Muscle layer of colon (tissue), 2 donors: ENCODE results near the gene MAPKAPK5.
"Not testable (repeated sequence)": the region's sequence is repeated elsewhere in the genome, so short reads cannot be mapped to it uniquely, and the experiment has no call there.

ENCODE experiments used
- H3K27ac ChIP-seq: one replicate; pipeline ENCODE4 v1.7.0; 2013; ENCODE audit warnings: low read depth, mild to moderate bottlenecking, low read length, moderate library complexity
- H3K27me3 ChIP-seq, 2 donors: one replicate each; pipeline ENCODE4 v1.7.0; 2013; ENCODE audit warnings: low read length in 2 of 2, mild to moderate bottlenecking in 2 of 2; ENCODE audit not compliant: insufficient read depth in 2 of 2, control insufficient read depth in 1 of 2
- H3K36me3 ChIP-seq: one replicate; pipeline ENCODE4 v1.7.0; 2013; ENCODE audit warnings: mild to moderate bottlenecking, low read length; ENCODE audit not compliant: insufficient read depth
- H3K4me1 ChIP-seq: one replicate; pipeline ENCODE4 v1.7.0; 2013; ENCODE audit warnings: mild to moderate bottlenecking, low read length; ENCODE audit not compliant: insufficient read depth
- H3K4me3 ChIP-seq, 2 donors: one replicate each; pipeline ENCODE4 v1.7.0; 2013; ENCODE audit warnings: low read length in 2 of 2, low read depth in 1 of 2, mild to moderate bottlenecking in 1 of 2, moderate library complexity in 1 of 2
- H3K9ac ChIP-seq: one replicate; pipeline ENCODE4 v1.7.0; 2013; ENCODE audit warnings: low read length
- H3K9me3 ChIP-seq: one replicate; pipeline ENCODE4 v1.7.0; 2013; ENCODE audit warnings: mild to moderate bottlenecking, low read length
- donor health status: abdominal sarcoma.
- donor health status: Adenocarcinoma of cecum.

Gene MAPKAPK5

GRCh38 chr12:111818340-111818739, 23.7 kb upstream of the MAPKAPK5 start:
- Histone ChIP-seq H3K4me1 (peaks cover under 1% of the 10 kb centered on the region), H3K36me3 (no peaks in the 10 kb centered on the region), H3K4me3 (no peak overlapping the region), H3K9ac (no peak overlapping the region), H3K27ac (no peak overlapping the region), H3K27me3 (no peaks in the 10 kb centered on the region), H3K9me3 (no peaks in the 10 kb centered on the region)

- H3K9ac ChIP-seq: no peak overlapping the region
- H3K9me3 ChIP-seq: no peaks in the 10 kb centered on the region
- H3K27ac ChIP-seq: no peak overlapping the region
Observed at GRCh38 chr12:111819191-111820158, 22.6 kb upstream of the MAPKAPK5 start.

DNA sequence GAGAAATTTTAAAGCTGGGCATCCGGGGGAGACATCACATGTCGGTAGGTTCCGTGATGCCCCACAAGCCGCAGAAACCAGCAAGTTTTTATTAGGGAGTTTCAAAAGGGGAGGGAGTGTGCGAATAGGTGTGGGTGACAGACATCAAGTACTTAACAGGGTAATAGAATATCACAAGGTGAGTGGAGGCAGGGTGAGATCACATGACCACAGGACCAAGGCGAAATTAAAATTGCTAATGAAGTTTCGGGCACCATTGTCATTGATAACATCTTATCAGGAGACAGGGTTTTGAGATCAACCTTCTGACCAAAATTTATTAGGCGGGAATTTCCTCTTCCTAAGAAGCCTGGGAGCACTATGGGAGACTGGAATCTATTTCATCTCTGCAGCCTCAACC, 21.2 kb upstream of the MAPKAPK5 start:
- H3K4me1 ChIP-seq, H3K4me3 ChIP-seq: not testable (repeated sequence)

More at GRCh38 chr12:111819191-111820158, 22.6 kb upstream of the MAPKAPK5 start:
- no peaks in the 10 kb centered on the region for H3K4me1 ChIP-seq
- H3K27me3 ChIP-seq: no peaks in the 10 kb centered on the region
- H3K4me3 ChIP-seq: no peak overlapping the region
- no peaks in the 10 kb centered on the region for H3K36me3 ChIP-seq

GRCh38 chr12:111822886-111823285, 19.1 kb upstream of the MAPKAPK5 start:
- Histone ChIP-seq H3K9ac (no peak overlapping the region), H3K27ac (no peak overlapping the region), H3K36me3 (no peaks in the 10 kb centered on the region), H3K27me3 (no peaks in the 10 kb centered on the region), H3K4me1 (no peaks in the 10 kb centered on the region), H3K4me3 (no peak overlapping the region), H3K9me3 (no peaks in the 10 kb centered on the region)

More for the DNA sequence above, 21.2 kb upstream of the MAPKAPK5 start:
- H3K36me3 ChIP-seq, H3K27ac ChIP-seq, H3K27me3 ChIP-seq, H3K9ac ChIP-seq, H3K9me3 ChIP-seq: not testable (repeated sequence)

DNA sequence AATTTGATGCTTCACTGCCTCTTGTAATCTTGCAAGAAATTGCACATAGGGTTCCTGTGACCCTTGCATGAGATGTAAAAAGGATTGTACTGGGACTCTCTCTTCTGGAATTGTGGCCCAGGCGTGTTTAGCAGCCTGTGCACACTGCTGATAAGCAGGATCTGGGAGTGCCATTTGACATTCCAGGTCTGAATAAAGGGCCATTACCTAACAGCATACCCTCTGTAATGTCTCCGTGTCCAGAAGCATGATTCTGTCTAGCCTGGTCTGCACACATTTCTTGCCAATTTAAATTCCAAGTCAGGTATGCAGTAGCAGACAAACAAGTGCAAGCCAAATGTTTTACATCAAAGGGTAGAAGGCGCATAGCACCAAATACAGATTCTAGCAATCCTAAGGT, 18.1 kb upstream of the MAPKAPK5 start:
- H3K4me1 ChIP-seq: no peaks in the 10 kb centered on the region
- no peaks in the 10 kb centered on the region for H3K9me3 ChIP-seq
- no peaks in the 10 kb centered on the region for H3K27me3 ChIP-seq
- H3K27ac ChIP-seq: no peak overlapping the region
- no peaks in the 10 kb centered on the region for H3K36me3 ChIP-seq
- H3K4me3 ChIP-seq: no peak overlapping the region
- no peak overlapping the region for H3K9ac ChIP-seq

DNA sequence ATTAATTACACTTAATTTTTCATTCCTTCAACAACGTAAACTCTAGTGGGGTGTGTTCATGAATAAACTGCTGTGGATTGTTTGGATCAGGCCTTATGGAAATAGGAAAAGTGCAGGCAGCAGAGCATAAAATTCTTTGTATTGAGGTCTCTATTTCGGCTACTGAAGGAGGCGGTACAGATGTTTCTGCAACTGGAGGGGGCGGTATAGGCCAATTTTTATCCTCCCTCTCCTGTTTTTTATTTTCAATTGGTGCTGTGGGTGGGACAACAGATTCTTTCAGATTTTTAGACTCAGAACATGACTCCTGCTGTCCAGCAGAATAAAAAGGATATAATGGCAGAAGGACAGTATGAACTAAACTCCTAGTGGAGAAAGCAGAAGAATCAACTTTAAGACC, 17.7 kb upstream of the MAPKAPK5 start:
- H3K36me3 ChIP-seq, H3K9ac ChIP-seq, H3K27ac ChIP-seq, H3K27me3 ChIP-seq, H3K4me1 ChIP-seq, H3K4me3 ChIP-seq, H3K9me3 ChIP-seq: not testable (repeated sequence)

DNA sequence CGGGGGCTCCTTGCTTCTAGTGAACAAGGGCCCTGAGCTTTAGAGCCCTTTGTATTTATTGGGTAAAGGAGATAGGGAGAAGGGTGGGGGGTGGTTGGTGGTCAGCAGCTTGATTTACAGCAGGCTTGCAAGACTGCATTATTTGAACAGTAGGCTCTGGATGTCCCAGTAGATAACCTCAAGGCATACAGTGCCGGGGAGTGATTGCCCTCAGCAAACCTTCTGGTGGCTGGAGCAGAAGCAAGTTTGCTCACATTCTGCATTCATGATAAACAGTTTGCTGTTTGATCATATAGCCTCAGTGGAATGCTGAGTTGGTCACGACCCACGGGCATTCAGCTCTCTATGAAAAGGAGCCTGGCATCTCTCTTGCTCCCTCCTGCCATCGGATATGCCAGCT, 16.5 kb upstream of the MAPKAPK5 start:
- no peaks in the 10 kb centered on the region for H3K4me1 ChIP-seq

GRCh38 chr12:111826316-111826715, 15.7 kb upstream of the MAPKAPK5 start:
- no peaks in the 10 kb centered on the region for H3K27me3 ChIP-seq
- H3K4me1 ChIP-seq: no peaks in the 10 kb centered on the region
- H3K9ac ChIP-seq: no peak overlapping the region
- H3K9me3 ChIP-seq: no peaks in the 10 kb centered on the region
- no peak overlapping the region for H3K4me3 ChIP-seq
- H3K36me3 ChIP-seq: no peaks in the 10 kb centered on the region
- H3K27ac ChIP-seq: no peak overlapping the region

More for the DNA sequence above, 16.5 kb upstream of the MAPKAPK5 start:
- Histone ChIP-seq H3K27ac (no peak overlapping the region), H3K27me3 (no peaks in the 10 kb centered on the region), H3K4me3 (no peak overlapping the region), H3K9me3 (no peaks in the 10 kb centered on the region), H3K36me3 (no peaks in the 10 kb centered on the region), H3K9ac (no peak overlapping the region)

GRCh38 chr12:111826992-111827391, 15.0 kb upstream of the MAPKAPK5 start:
- Histone ChIP-seq H3K27ac (no peak overlapping the region), H3K4me3 (no peak overlapping the region), H3K27me3 (no peaks in the 10 kb centered on the region), H3K9ac (no peak overlapping the region), H3K4me1 (no peaks in the 10 kb centered on the region), H3K36me3 (no peaks in the 10 kb centered on the region), H3K9me3 (no peaks in the 10 kb centered on the region)

DNA sequence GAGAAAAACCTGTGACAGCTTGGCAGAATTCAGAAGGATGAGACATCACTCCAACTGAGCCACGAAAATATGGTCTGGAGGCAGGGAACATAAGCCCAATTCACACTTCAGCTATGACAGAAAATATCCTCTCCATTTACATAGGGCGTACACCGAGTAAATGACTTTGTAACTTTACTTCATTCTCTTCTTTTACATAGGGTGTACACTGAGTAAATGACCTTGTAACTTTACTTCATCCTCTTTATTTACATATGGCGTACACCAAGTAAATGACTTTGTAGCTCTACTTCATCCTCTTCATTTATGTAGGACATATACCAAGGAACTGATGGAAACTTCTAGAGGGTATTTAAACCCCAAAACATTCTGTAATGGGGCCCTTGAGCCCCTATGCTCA, 14.1 kb upstream of the MAPKAPK5 start:
- no peaks in the 10 kb centered on the region for H3K4me1 ChIP-seq
- H3K9ac ChIP-seq: no peak overlapping the region

DNA sequence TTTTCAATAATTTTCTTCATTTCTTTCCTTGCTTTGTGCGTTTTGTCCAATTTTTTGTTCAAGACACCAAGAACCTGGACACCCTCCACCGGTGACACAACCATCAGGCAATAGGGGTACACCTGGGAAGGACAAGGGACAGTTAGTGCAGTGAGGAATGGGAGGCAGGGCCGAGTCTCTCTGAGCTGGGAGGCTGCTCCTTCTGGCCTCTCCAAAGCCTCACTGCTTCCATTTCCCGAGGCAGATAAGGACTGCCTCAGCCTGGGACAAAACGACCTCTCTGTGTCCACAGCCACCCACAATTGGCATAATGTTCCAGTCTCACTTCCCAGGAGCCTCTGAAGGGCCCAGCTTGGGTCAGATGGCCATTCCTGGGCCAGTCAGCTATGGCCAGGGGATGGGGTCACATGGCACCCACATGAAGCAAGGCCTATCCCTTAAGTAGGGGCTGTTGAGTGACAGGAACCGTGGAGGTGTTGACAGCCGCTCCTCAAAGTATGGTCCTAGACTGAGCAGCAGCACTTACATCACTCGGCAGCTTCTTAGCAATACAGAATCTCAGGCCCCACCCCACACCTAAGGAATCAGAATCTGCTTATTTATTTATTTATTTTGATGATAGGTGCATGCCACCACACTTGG, 13.6 kb upstream of the MAPKAPK5 start:
- Histone ChIP-seq H3K4me1 (no peaks in the 10 kb centered on the region), H3K9ac (no peak overlapping the region), H3K9me3 (no peaks in the 10 kb centered on the region), H3K36me3 (no peaks in the 10 kb centered on the region), H3K4me3 (no peak overlapping the region), H3K27ac (no peak overlapping the region), H3K27me3 (no peaks in the 10 kb centered on the region)

More for the DNA sequence above, 14.1 kb upstream of the MAPKAPK5 start:
- no peaks in the 10 kb centered on the region for H3K9me3 ChIP-seq
- no peaks in the 10 kb centered on the region for H3K36me3 ChIP-seq
- H3K27me3 ChIP-seq: no peaks in the 10 kb centered on the region
- H3K4me3 ChIP-seq: no peak overlapping the region
- H3K27ac ChIP-seq: no peak overlapping the region
